Measurements from ENCODE around the gene NOXO1.

DNA sequence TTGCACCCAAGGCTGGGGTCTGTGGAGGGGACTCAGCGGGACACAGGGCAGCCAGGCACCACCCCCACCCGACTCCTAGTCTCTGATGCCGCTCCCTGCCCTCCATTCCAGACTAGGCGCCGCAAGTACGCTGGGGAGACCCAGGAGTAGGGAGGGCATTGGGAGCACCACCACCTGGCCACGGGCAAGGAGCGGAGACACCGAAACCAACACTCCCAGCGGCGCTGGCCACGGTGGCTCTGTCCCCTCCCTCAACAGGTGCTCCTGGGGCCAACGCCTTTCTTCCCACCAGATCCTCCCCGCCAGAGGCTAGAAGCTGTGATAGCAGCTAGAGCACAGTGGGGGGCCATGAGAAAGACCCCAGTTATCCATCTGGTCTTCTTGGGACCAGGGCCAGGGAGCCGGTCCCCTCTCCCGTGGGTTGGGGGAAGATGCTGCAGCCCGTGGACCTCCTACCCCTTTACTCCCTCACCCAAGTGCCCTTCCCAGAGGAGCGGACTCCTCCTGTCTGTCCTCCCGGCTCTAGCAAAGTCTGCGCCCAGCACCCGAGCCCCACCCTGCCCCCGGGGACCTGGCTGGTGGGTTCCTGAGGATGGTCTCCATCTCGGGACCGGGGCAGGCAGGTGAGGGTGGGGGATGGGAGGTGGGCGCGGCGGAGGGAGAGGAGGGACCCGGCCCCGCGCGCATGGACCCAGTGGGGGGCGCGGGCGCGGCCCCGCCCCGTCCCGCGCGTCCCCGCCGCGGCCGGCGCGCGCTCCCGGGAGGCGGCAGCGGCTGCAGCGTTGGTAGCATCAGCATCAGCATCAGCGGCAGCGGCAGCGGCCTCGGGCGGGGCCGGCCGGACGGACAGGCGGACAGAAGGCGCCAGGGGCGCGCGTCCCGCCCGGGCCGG is 8.2 kb upstream of the NOXO1 start, which contains the start of gene SYNGR3:
- TF ChIP-seq POLR2A (IDR thresholded peaks at IDR 0.05; ENCODE audit: low read length), result no peak
- TF ChIP-seq GATA1 (IDR thresholded peaks at IDR 0.05; ENCODE audit: low read depth, low read length), result no peak
